Caco-2 (cell line): ENCODE measurements around the gene CDC73. TPM values are rescaled to one million over a fixed set of nuclear protein-coding genes. Genes with fewer than 3 reads are reported as not detected.
A peak's percentile ranks its signal among the peaks of the same experiment; 100 is the strongest.

Experiments used
- BruUV-seq: library from RNA; stranded (reverse); fragments of 400-500 nt; replicated peaks from 2 replicates; lab custom pipeline; 2021; lab: Mats Ljungman, UMichigan
- CTCF ChIA-PET: fragments of 300-600 bp; sonication (Branson Sonifier 250); formaldehyde crosslinking; loops from one replicate; lab custom pipeline; 2022; ENCODE audit warnings: antibody characterized with exemption; lab: Charles Lee
- POLR2A ChIA-PET: fragments of 300-600 bp; sonication (Branson Sonifier 250); formaldehyde crosslinking; loops from one replicate; lab custom pipeline; 2022; ENCODE audit warnings: antibody characterized with exemption; lab: Charles Lee
- DNase-seq, 2 experiments: peaks; one replicate each; pipeline versions ENCODE4 v3.0.0 to v3.0.0-alpha.2; 2020 to 2022
- H3K27me3 ChIP-seq: replicated peaks from 2 replicates; pipeline ENCODE4 v1.6.0; 2011; ENCODE audit warnings: low read length; ENCODE audit not compliant: control insufficient read depth, insufficient read depth
- H3K36me3 ChIP-seq: 2 replicates; pipeline ENCODE4 v1.5.1; 2011; ENCODE audit warnings: low read length; ENCODE audit not compliant: control insufficient read depth, insufficient read depth
- H3K4me1 ChIP-seq: fragments of 250-450 bp; sonication (Bioruptor Pico); 2 replicates; pipeline ENCODE4 v1.5.1; 2020; ENCODE audit warnings: mild to moderate bottlenecking
- H3K4me3 ChIP-seq: 2 replicates; pipeline ENCODE4 v1.5.1; 2011; ENCODE audit warnings: low read depth, mild to moderate bottlenecking, control low read depth, low read length
- H3K9me3 ChIP-seq: fragments of 250-450 bp; sonication (Bioruptor Pico); 2 replicates; pipeline ENCODE4 v1.5.1; 2020; ENCODE audit warnings: mild to moderate bottlenecking, moderate library complexity
- H3K27ac Mint-ChIP-seq: one replicate; pipeline ENCODE4 v1.8.0; 2022; ENCODE audit warnings: mixed read lengths; ENCODE audit not compliant: unreplicated experiment
- H3K27me3 Mint-ChIP-seq: one replicate; pipeline ENCODE4 v1.8.0; 2022; ENCODE audit warnings: mixed read lengths; ENCODE audit not compliant: insufficient read depth, unreplicated experiment
- H3K36me3 Mint-ChIP-seq: one replicate; pipeline ENCODE4 v1.8.0; 2022; ENCODE audit warnings: mild to moderate bottlenecking, mixed read lengths; ENCODE audit not compliant: insufficient read depth, unreplicated experiment
- H3K4me1 Mint-ChIP-seq: one replicate; pipeline ENCODE4 v1.8.0; 2022; ENCODE audit warnings: low read depth, mixed read lengths; ENCODE audit not compliant: unreplicated experiment
- H3K4me3 Mint-ChIP-seq: one replicate; pipeline ENCODE4 v1.8.0; 2022; ENCODE audit warnings: mild to moderate bottlenecking, moderate library complexity, mixed read lengths; ENCODE audit not compliant: unreplicated experiment
- H3K9me3 Mint-ChIP-seq: one replicate; pipeline ENCODE4 v1.8.0; 2022; ENCODE audit warnings: mixed read lengths; ENCODE audit not compliant: unreplicated experiment
- intact Hi-C: fragments of 100-400 bp; cut with micrococcal nuclease; formaldehyde crosslinking; loops from one replicate; pipeline ENCODE4 v1.10.0; 2022; ENCODE audit not compliant: unreplicated experiment
- total RNA-seq: library from RNA; stranded (reverse); gene quantifications from 2 replicates; pipeline ENCODE4 v1.2.3, GENCODE V29; 2022
- TF ChIP-seq, protein P1 (sequence below), 2 experiments: fragments of 200-600 bp in 1 of 2; IDR thresholded peaks; 1 replicate in 1 of 2; 2 replicates in 1 of 2; pipeline versions ENCODE4 v1.5.1 to v1.8.0; 2011 to 2022; ENCODE audit warnings: antibody characterized with exemption in 1 of 2, control low read depth in 1 of 2, inconsistent platforms in 1 of 2, low read depth in 1 of 2, low read length in 1 of 2, mild to moderate bottlenecking in 1 of 2, moderate library complexity in 1 of 2; ENCODE audit not compliant: insufficient read depth in 1 of 2, severe bottlenecking in 1 of 2, unreplicated experiment in 1 of 2

Gene CDC73
- total RNA-seq, 1 experiment from 2014 or later, result 48.9 TPM

DNA sequence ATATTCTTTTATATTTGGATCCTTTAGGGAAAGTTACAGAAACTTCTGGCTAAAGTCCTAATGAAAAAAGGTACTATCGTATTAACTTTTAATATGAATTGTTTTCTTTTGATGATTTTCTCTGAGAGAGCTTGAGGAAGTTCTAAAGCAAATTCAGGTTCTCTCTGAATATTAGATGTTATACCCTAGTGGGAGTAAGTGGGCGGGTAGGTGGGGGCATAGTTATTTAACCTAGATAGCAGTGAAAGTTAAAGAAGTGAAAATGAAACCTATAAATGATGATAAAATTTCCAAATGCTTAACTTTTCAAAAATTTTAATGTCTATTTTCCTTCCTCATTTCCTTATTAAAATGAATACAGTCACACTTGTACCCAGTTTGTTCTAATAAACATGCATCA lies 90.8 kb downstream of the CDC73 start:
- no peaks in the 10 kb centered on the region for H3K27me3 Mint-ChIP-seq
- H3K27ac Mint-ChIP-seq, result no peak overlapping the region
- H3K9me3 ChIP-seq, result peaks cover 9% of the 10 kb centered on the region
- H3K36me3 ChIP-seq, result no peaks in the 10 kb centered on the region
- intact Hi-C loops, result no loop called here
- peaks cover 43% of the 10 kb centered on the region for H3K36me3 Mint-ChIP-seq
- H3K4me1 Mint-ChIP-seq, result peaks cover 7% of the 10 kb centered on the region
- POLR2A ChIA-PET, result no interaction called here
- no peak overlapping the region for H3K4me3 Mint-ChIP-seq
- TF ChIP-seq, protein P1, sequence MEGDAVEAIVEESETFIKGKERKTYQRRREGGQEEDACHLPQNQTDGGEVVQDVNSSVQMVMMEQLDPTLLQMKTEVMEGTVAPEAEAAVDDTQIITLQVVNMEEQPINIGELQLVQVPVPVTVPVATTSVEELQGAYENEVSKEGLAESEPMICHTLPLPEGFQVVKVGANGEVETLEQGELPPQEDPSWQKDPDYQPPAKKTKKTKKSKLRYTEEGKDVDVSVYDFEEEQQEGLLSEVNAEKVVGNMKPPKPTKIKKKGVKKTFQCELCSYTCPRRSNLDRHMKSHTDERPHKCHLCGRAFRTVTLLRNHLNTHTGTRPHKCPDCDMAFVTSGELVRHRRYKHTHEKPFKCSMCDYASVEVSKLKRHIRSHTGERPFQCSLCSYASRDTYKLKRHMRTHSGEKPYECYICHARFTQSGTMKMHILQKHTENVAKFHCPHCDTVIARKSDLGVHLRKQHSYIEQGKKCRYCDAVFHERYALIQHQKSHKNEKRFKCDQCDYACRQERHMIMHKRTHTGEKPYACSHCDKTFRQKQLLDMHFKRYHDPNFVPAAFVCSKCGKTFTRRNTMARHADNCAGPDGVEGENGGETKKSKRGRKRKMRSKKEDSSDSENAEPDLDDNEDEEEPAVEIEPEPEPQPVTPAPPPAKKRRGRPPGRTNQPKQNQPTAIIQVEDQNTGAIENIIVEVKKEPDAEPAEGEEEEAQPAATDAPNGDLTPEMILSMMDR (IDR thresholded peaks at IDR 0.05; ENCODE audit: insufficient read depth in 1 of 2, low read depth in 1 of 2, low read length in 1 of 2, severe bottlenecking in 1 of 2, unreplicated experiment in 1 of 2), result no peak
- CTCF ChIA-PET, result no interaction called here
- H3K27me3 ChIP-seq, result no peaks in the 10 kb centered on the region
- peaks cover 37% of the 10 kb centered on the region for H3K4me1 ChIP-seq
- TSS peak; percentile 11 for BruUV-seq
- H3K9me3 Mint-ChIP-seq, result peaks cover 23% of the 10 kb centered on the region
- H3K4me3 ChIP-seq, result no peak overlapping the region
- DNase-seq, result no peak

DNA sequence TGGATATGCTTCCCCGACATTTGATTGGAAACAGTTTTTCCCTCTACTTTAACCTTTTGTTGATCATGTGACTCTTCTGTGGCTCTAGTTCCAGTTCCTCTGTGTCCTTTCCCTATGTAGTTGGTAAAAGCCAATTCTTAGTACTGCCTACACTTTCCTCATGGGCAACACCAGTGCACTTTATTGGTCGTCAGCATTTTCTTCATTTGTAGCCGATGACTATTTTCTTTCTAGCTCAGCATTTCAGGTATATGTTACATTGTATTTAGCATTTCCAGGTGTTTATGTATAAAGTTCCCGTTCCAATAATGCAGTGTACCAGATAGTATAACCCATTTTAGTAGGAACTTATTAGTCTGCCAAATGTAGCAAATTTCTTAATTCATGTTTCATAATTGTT lies 92.2 kb downstream of the CDC73 start:
- CTCF ChIA-PET, result no interaction called here
- Mint-ChIP-seq H3K4me1 (peaks cover 7% of the 10 kb centered on the region), H3K4me3 (no peak overlapping the region), H3K27ac (no peak overlapping the region), H3K27me3 (no peaks in the 10 kb centered on the region), H3K9me3 (peaks cover 12% of the 10 kb centered on the region), H3K36me3 (peaks cover 37% of the 10 kb centered on the region)
- Histone ChIP-seq H3K36me3 (no peaks in the 10 kb centered on the region), H3K4me3 (no peak overlapping the region), H3K27me3 (no peaks in the 10 kb centered on the region), H3K4me1 (peaks cover 37% of the 10 kb centered on the region), H3K9me3 (peaks cover 7% of the 10 kb centered on the region)
- no peak for DNase-seq
- BruUV-seq, result no TSS peak
- TF ChIP-seq, protein P1 (IDR thresholded peaks at IDR 0.05; ENCODE audit: insufficient read depth in 1 of 2, low read depth in 1 of 2, low read length in 1 of 2, severe bottlenecking in 1 of 2, unreplicated experiment in 1 of 2), result no peak
- POLR2A ChIA-PET, result no interaction called here
- intact Hi-C loops, result no loop called here

DNA sequence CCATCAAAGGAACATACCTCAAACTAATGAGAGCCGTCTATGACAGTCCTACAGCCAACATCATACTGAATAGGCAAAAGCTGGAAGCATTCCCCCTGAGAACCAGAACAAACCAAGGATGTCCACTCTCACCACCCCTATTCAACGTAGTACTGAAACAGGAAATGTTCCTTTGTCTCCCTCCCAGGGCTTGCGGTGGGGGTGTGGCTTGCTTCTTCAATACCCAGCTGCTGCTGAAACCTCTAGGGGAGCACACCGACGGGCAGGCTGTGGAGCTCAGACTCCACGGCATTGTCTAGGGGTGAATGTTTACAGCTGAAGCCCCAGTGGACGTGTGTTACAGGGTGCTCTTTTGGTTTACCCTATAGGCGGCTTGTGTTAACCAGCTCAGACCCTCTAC lies 95.1 kb downstream of the CDC73 start:
- Histone ChIP-seq H3K4me3 (no peak overlapping the region), H3K4me1 (peaks cover 8% of the 10 kb centered on the region), H3K27me3 (no peaks in the 10 kb centered on the region), H3K36me3 (no peaks in the 10 kb centered on the region), H3K9me3 (no peaks in the 10 kb centered on the region; the same call in 1 of the 2 replicates)
- CTCF ChIA-PET, result no interaction called here
- DNase-seq, result no peak
- TF ChIP-seq, protein P1 (IDR thresholded peaks at IDR 0.05; ENCODE audit: insufficient read depth in 1 of 2, low read depth in 1 of 2, low read length in 1 of 2, severe bottlenecking in 1 of 2, unreplicated experiment in 1 of 2), result no peak
- no peak overlapping the region for H3K4me3 Mint-ChIP-seq
- no peaks in the 10 kb centered on the region for H3K27me3 Mint-ChIP-seq
- intact Hi-C loops, result no loop called here
- no peaks in the 10 kb centered on the region for H3K9me3 Mint-ChIP-seq
- POLR2A ChIA-PET, result no interaction called here
- H3K36me3 Mint-ChIP-seq, result peaks cover 19% of the 10 kb centered on the region
- no peak overlapping the region for H3K27ac Mint-ChIP-seq
- H3K4me1 Mint-ChIP-seq, result no peaks in the 10 kb centered on the region
- BruUV-seq, result no TSS peak
